ENCODE data around the gene DNAJC11.
A peak's percentile ranks its signal among the peaks of the same experiment; 100 is the strongest.
"Not testable (repeated sequence)": the region's sequence is repeated elsewhere in the genome, so short reads cannot be mapped to it uniquely, and the experiment has no call there.

The DNAJC11 gene

GRCh38 chr1:6638226-6638625 lies 63.4 kb downstream of the DNAJC11 start:
- TF ChIP-seq CTCF (IDR thresholded peaks at IDR 0.05; ENCODE audit: low read length, missing control alignments), result no peak
- peak; percentile 66 for DNase-seq (ENCODE audit: low read depth)
- H3K4me3 ChIP-seq (replicated peaks; ENCODE audit: low read depth, low read length), result no peak overlapping the region

GRCh38 chr1:6637770-6638169 lies 63.8 kb downstream of the DNAJC11 start:
- H3K4me3 ChIP-seq (replicated peaks; ENCODE audit: low read depth, low read length), result no peak overlapping the region
- DNase-seq (ENCODE audit: low read depth), result no peak
- no peak for TF ChIP-seq CTCF (IDR thresholded peaks at IDR 0.05; ENCODE audit: low read length, missing control alignments)

GRCh38 chr1:6636778-6637177 lies 64.8 kb downstream of the DNAJC11 start:
- DNase-seq (ENCODE audit: low read depth); H3K4me3 ChIP-seq (replicated peaks; ENCODE audit: low read depth, low read length): not testable (repeated sequence)

DNA sequence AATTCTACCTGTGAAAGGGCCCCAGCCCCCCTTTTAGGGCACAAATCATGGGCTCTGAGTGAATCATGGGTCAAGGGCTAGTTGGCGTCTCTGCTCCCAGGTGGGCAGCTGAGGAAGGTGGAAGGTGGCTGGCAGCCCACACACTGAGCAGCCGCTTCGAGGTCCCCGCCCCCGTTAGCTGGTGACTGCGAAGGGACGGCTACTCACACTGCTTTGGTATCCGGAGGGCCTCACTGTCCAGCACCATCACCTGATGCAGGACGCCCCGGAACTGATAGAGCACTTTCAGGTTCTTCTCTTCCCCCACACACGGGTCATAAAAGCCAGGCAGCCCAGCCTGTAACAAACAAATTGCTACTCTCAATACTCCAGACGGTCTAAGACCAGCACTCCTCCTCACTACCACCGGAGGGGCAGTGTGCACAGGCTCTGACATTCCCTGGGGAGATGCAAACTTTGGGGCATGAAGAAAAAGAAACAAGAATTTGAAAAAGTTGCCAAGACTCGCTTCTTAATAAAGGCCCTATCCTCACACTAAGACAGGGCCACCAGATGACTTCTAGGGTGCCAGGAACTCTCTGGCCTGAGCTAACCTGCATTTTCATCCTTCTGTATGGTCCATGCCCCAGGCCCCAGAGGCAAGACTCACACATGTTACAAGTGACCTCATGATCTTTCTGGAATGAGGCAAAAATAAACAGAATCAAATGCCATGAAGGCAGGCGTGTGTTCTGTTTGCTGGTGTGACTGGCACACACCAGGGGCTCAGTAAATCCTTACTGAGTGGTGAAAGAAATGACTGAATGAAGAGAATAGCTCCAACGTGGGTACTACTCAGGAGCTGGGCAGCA lies 65.5 kb downstream of the DNAJC11 start:
- no peak for TF ChIP-seq CTCF (IDR thresholded peaks at IDR 0.05; ENCODE audit: low read length, missing control alignments)
- H3K4me3 ChIP-seq (replicated peaks; ENCODE audit: low read depth, low read length), result no peak overlapping the region
- no peak for DNase-seq (ENCODE audit: low read depth)

DNA sequence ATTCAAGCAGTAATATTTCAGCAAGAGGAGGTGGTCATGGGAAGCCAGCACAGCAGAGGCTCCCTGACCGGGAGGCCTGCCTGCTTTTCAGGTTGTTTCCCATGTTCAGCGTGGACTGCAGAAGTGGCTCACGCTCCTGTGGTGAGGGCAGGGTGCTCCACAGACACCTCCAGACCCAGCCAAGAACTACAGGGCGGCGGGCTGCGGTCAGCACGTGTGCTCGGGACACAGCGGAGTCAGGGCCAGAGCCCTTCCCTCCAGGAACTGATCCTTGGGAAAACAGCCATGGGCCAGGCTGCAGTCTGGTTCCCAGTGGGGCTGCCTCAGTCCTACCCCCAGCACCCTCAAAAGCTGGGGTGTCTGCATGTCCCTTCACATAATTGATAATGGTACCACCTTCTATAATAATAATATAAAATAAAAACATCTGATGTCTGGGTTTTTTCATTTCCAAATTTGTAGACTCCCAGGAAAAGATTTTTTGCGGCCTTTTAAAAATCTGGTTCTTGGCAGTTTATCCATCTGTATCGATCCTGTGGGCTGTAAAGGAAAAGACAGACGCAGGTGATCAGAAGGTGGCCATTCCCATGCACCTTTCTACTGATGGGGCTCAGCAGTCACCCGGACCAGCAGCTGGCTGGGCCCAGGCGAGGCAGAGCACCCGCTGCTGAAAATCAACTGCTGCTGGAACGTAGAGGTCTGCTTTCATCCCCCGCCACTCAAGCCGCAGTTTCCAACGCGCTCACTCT lies 66.3 kb downstream of the DNAJC11 start:
- no peak for TF ChIP-seq CTCF (IDR thresholded peaks at IDR 0.05; ENCODE audit: low read length, missing control alignments)
- H3K4me3 ChIP-seq (replicated peaks; ENCODE audit: low read depth, low read length), result no peak overlapping the region
- DNase-seq (ENCODE audit: low read depth), result no peak

- H3K4me3 ChIP-seq (replicated peaks; ENCODE audit: low read depth, low read length), result no peak overlapping the region
- peak; percentile 46 for TF ChIP-seq CTCF (IDR thresholded peaks at IDR 0.05; ENCODE audit: low read length, missing control alignments)
- peak; percentile 42 for DNase-seq (ENCODE audit: low read depth)
These were observed 67.1 kb downstream of the DNAJC11 start for GRCh38 chr1:6634371-6635052.
